K562 (cell line): ENCODE results near the gene FOSL1. TPM values are rescaled to one million over a fixed set of nuclear protein-coding genes. Genes with fewer than 3 reads are reported as not detected.

Source experiments
- ATF2 ChIP-seq: sonication (generic); formaldehyde crosslinking; IDR thresholded peaks from 2 replicates; pipeline ENCODE4 v1.8.1; 2022; ENCODE audit warnings: missing genetic modification reagents
- BCOR ChIP-seq: fragments of 450-650 bp; IDR thresholded peaks from 2 replicates; pipeline ENCODE4 v1.6.1; 2016
- BRF1 ChIP-seq: IDR thresholded peaks from 3 replicates; pipeline ENCODE4 v1.6.1; 2011; ENCODE audit warnings: borderline replicate concordance, mild to moderate bottlenecking; ENCODE audit not compliant: insufficient read length; ENCODE audit errors: extremely low read depth
- CBFA2T2 ChIP-seq: fragments of 450-650 bp; conservative IDR thresholded peaks from 2 replicates; pipeline ENCODE4 v1.6.1; 2017; ENCODE audit warnings: mild to moderate bottlenecking
- CEBPZ ChIP-seq: fragments of 150-350 bp; IDR thresholded peaks from 2 replicates; pipeline ENCODE4 v1.6.1; 2014; ENCODE audit warnings: low read depth, mild to moderate bottlenecking, low read length, borderline replicate concordance
- CHD1 ChIP-seq: fragments of 200-600 bp; sonication (generic); IDR thresholded peaks from one replicate; pipeline ENCODE4 v1.6.1; 2012; ENCODE audit warnings: mild to moderate bottlenecking, moderate library complexity, low read length, inconsistent platforms
- ETS2 ChIP-seq: IDR thresholded peaks from 2 replicates; pipeline ENCODE4 v1.6.1; 2016; ENCODE audit warnings: borderline replicate concordance, missing genetic modification characterization, mild to moderate bottlenecking, moderate library complexity, missing compliant biosample characterization; ENCODE audit not compliant: poor library complexity, severe bottlenecking
- GABPB1 ChIP-seq: sonication (generic); formaldehyde crosslinking; IDR thresholded peaks from 2 replicates; pipeline ENCODE4 v1.8.0; 2022; ENCODE audit warnings: mild to moderate bottlenecking, missing genetic modification reagents
- HINFP ChIP-seq: fragments of 450-650 bp; conservative IDR thresholded peaks from 2 replicates; pipeline ENCODE4 v1.6.1; 2016; ENCODE audit warnings: missing genetic modification characterization, low read depth, mild to moderate bottlenecking, control low read depth, missing compliant biosample characterization
- HMG20A ChIP-seq: fragments of 450-650 bp; formaldehyde crosslinking; conservative IDR thresholded peaks from 2 replicates; pipeline ENCODE4 v1.4.0; 2020; ENCODE audit warnings: mild to moderate bottlenecking, mixed read lengths
- RAD21 ChIP-seq, 2 experiments: fragments of 250-450 bp in 1 of 2; fragments of 450-650 bp in 1 of 2; sonication (Bioruptor Pico) in 1 of 2; formaldehyde crosslinking in 1 of 2; IDR thresholded peaks in 1 of 2; conservative IDR thresholded peaks in 1 of 2; 2 replicates each; pipeline versions ENCODE4 v1.4.0 to v1.8.0; 2020 to 2022; ENCODE audit warnings: mild to moderate bottlenecking in 2 of 2, moderate library complexity in 1 of 2
- TEAD4 ChIP-seq, 2 experiments: sonication (generic) in 1 of 2; formaldehyde crosslinking in 1 of 2; IDR thresholded peaks; 2 replicates each; pipeline versions ENCODE4 v1.6.1 to v1.8.0; 2012 to 2022; ENCODE audit warnings: borderline replicate concordance in 1 of 2, inconsistent platforms in 1 of 2, low read length in 1 of 2, mild to moderate bottlenecking in 1 of 2, missing genetic modification reagents in 1 of 2
- TOE1 ChIP-seq, 2 experiments: fragments of 450-650 bp in 1 of 2; sonication (generic) in 1 of 2; formaldehyde crosslinking in 1 of 2; IDR thresholded peaks; 2 replicates each; pipeline versions ENCODE4 v1.7.1 to v1.8.0; 2016 to 2022; ENCODE audit warnings: borderline replicate concordance in 2 of 2, mild to moderate bottlenecking in 2 of 2, antibody characterized with exemption in 1 of 2, inconsistent platforms in 1 of 2, low read depth in 1 of 2, missing genetic modification reagents in 1 of 2, moderate library complexity in 1 of 2
- ZFPM2 ChIP-seq: fragments of 250-450 bp; sonication (Bioruptor Pico); IDR thresholded peaks from 2 replicates; pipeline ENCODE4 v1.5.1; 2022; ENCODE audit warnings: mild to moderate bottlenecking
- ZNF57 ChIP-seq: fragments of 450-650 bp; formaldehyde crosslinking; IDR thresholded peaks from 2 replicates; pipeline ENCODE4 v1.4.0; 2020; ENCODE audit warnings: mild to moderate bottlenecking, moderate library complexity
- polyA plus RNA-seq, 8 experiments: library from polyadenylated mRNA; depleted of rRNA in 4 of 8; stranded (reverse) in 5 of 8; unstranded in 3 of 8; fragments of >200 nt; fragmentation: Nextera tagmentation in 2 of 8; fragmentation: Illumina TruSeq in 1 of 8; extraction: Ambion mirVana in 2 of 8; extraction: Trizol in 1 of 8; gene quantifications; 2 replicates each; pipeline versions ENCODE4 v1.2.1 to v1.2.3, GENCODE V29; 2011 to 2014; ENCODE audit warnings: inconsistent platforms in 1 of 8, missing spikeins in 1 of 8
- total RNA-seq, 7 experiments: library from RNA; depleted of rRNA in 6 of 7; stranded (reverse); fragments of >200 nt in 6 of 7; fragmentation: Illumina TruSeq in 2 of 7; extraction: Trizol in 2 of 7; gene quantifications; 2 replicates each; pipeline versions ENCODE4 v1.2.1 to v1.2.3, GENCODE V29; 2011 to 2021; ENCODE audit warnings: low replicate concordance in 1 of 7
- TF ChIP-seq, protein P1 (sequence below), 2 experiments: fragments of 200-800 bp in 1 of 2; sonication (Bioruptor generic) in 1 of 2; sonication (generic) in 1 of 2; formaldehyde crosslinking in 1 of 2; IDR thresholded peaks in 1 of 2; conservative IDR thresholded peaks in 1 of 2; 2 replicates each; pipeline versions ENCODE4 v1.5.0 to v1.6.1; 2016 to 2020; ENCODE audit warnings: missing compliant biosample characterization in 1 of 2, missing genetic modification characterization in 1 of 2, missing genetic modification reagents in 1 of 2

The FOSL1 gene
- total and polyA plus RNA-seq, 9 of the 15 experiments (the other 6 are each of a cell fraction or from before 2014, with no cell fraction given), result 3.5 to 39.6 (median 10.0) TPM

DNA sequence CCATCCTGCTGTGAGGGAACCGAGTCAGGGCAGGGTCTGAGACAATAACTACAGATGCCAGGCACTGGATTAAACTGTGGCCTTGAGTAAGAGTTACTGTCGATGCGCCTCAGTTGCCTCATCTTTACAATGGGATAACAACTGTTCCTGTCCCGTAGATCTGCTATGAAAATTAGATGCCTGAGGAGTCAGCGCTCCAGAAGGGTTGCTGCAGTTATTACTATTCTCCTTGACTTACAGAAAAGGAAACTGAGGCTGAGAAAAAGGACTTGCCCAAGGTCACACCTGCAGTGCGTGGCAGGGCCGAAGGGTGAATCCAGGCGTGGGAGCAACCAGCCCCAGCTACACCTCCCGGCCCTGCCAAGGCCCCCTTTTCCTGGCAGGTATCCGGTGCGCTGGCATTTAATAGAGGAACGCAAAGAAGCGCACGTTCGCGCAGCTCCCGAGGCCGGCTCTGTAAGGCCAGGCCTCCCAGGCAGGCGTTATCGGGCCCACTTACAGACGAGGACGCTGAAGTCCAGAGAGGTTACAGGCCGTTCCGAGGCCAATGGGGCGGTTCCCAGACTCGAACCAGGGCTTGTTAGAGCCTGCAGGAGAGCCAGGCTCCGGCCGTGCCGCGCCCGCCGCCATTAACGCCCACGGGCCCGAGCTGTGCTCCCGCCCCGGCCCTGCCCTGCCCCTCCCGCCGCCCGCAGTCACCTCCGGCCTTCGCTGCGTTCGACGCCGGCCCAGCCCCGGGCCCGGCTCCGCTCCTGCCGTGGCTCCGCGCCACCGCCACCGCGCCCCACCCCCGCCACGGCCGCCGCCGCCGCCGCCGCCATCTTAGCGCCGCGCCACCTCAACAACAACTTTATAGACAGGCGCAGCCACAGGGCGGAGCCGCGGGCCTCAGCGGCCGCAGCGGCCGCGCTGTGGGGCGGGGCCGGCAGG, 18.3 kb upstream of the FOSL1 start, which contains the start of gene C11orf68 (continued):
- TF ChIP-seq HINFP (tag) (no peak), TOE1 (IDR thresholded peaks at IDR 0.05; ENCODE audit: borderline replicate concordance) (no peak), TOE1 (CRISPR knock-in tag; IDR thresholded peaks at IDR 0.05; ENCODE audit: borderline replicate concordance, low read depth) (peak; percentile 24; the same call in 1 of the 2 replicates), CEBPZ (no peak), HMG20A (CRISPR knock-in tag) (no peak), CHD1 (no peak), ZFPM2 (no peak), CBFA2T2 (no peak), TEAD4 (IDR thresholded peaks at IDR 0.05; ENCODE audit: low read length) (no peak), TEAD4 (CRISPR knock-in tag; IDR thresholded peaks at IDR 0.05; ENCODE audit: borderline replicate concordance) (no peak; the same call in 1 of the 2 replicates), RAD21 (CRISPR knock-in tag; conservative IDR thresholded peaks at IDR 0.05 in 1 of 2, IDR thresholded peaks at IDR 0.05 in 1 of 2) (no peak), ZNF57 (CRISPR knock-in tag) (no peak), ETS2 (tag) (no peak), ATF2 (no peak), GABPB1 (CRISPR knock-in tag) (peak; percentile 38; the same call in 1 of the 2 replicates), BRF1 (no peak), BCOR (peak; percentile 95)
- TF ChIP-seq, protein P1, sequence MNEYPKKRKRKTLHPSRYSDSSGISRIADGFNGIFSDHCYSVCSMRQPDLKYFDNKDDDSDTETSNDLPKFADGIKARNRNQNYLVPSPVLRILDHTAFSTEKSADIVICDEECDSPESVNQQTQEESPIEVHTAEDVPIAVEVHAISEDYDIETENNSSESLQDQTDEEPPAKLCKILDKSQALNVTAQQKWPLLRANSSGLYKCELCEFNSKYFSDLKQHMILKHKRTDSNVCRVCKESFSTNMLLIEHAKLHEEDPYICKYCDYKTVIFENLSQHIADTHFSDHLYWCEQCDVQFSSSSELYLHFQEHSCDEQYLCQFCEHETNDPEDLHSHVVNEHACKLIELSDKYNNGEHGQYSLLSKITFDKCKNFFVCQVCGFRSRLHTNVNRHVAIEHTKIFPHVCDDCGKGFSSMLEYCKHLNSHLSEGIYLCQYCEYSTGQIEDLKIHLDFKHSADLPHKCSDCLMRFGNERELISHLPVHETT (CRISPR knock-in tag; conservative IDR thresholded peaks at IDR 0.05 in 1 of 2, IDR thresholded peaks at IDR 0.05 in 1 of 2), result peak in 1 of 2 experiments; percentile 98; a peak in 2 of 4 replicates
